ENCODE data around the gene DOK7. TPM values are rescaled to one million over a fixed set of nuclear protein-coding genes. Genes with fewer than 3 reads are reported as not detected.
"Not testable (repeated sequence)": the region's sequence is repeated elsewhere in the genome, so short reads cannot be mapped to it uniquely, and the experiment has no call there.

DOK7 gene
- total RNA-seq, 1 experiment from 2014 or later: 9.6 TPM

GRCh38 chr4:3444351-3445110, 18.6 kb upstream of the DOK7 start:
- peaks cover 15% of the 10 kb centered on the region for H3K4me1 ChIP-seq
- no peaks in the 10 kb centered on the region; the same call in 1 of the 2 replicates for H3K27me3 ChIP-seq
- DNase-seq: no peak
- H3K27ac ChIP-seq: no peak overlapping the region
- no peaks in the 10 kb centered on the region for H3K36me3 ChIP-seq
- H3K4me3 ChIP-seq: no peak overlapping the region
- no peaks in the 10 kb centered on the region for H3K9me3 ChIP-seq (replicated peaks)

- H3K36me3 ChIP-seq: no peaks in the 10 kb centered on the region
- H3K9me3 ChIP-seq (replicated peaks): no peaks in the 10 kb centered on the region
- H3K27me3 ChIP-seq: no peaks in the 10 kb centered on the region; the same call in 1 of the 2 replicates
- H3K4me1 ChIP-seq: peaks cover 15% of the 10 kb centered on the region
- H3K4me3 ChIP-seq: no peak overlapping the region
- no peak for DNase-seq
- no peak overlapping the region for H3K27ac ChIP-seq
These were observed 17.8 kb upstream of the DOK7 start for GRCh38 chr4:3445111-3445820.

- no peak for DNase-seq
- Histone ChIP-seq H3K36me3 (no peaks in the 10 kb centered on the region), H3K27ac (no peak overlapping the region), H3K9me3 (replicated peaks) (no peaks in the 10 kb centered on the region), H3K4me1 (peaks cover 14% of the 10 kb centered on the region; the same call in 1 of the 2 replicates), H3K27me3 (no peaks in the 10 kb centered on the region; the same call in 1 of the 2 replicates), H3K4me3 (no peak overlapping the region)
These were observed 17.1 kb upstream of the DOK7 start for GRCh38 chr4:3445829-3446545.

GRCh38 chr4:3446631-3447320, 16.3 kb upstream of the DOK7 start:
- Histone ChIP-seq H3K4me1 (peaks cover 20% of the 10 kb centered on the region), H3K27ac (no peak overlapping the region), H3K36me3 (no peaks in the 10 kb centered on the region), H3K9me3 (replicated peaks) (no peaks in the 10 kb centered on the region), H3K27me3 (no peaks in the 10 kb centered on the region; the same call in 1 of the 2 replicates), H3K4me3 (no peak overlapping the region)
- no peak for DNase-seq

GRCh38 chr4:3447431-3448395, 15.4 kb upstream of the DOK7 start:
- H3K27ac ChIP-seq: no peak overlapping the region
- no peaks in the 10 kb centered on the region for H3K9me3 ChIP-seq (replicated peaks)
- H3K4me1 ChIP-seq: peaks cover 26% of the 10 kb centered on the region
- no peaks in the 10 kb centered on the region for H3K36me3 ChIP-seq
- no peaks in the 10 kb centered on the region; the same call in 1 of the 2 replicates for H3K27me3 ChIP-seq
- no peak overlapping the region for H3K4me3 ChIP-seq
- no peak for DNase-seq

- peaks cover 26% of the 10 kb centered on the region for H3K4me1 ChIP-seq
- no peak for DNase-seq
- H3K27me3 ChIP-seq: no peaks in the 10 kb centered on the region; the same call in 1 of the 2 replicates
- no peaks in the 10 kb centered on the region for H3K36me3 ChIP-seq
- peak overlapping the region; percentile 13; the same call in 1 of the 2 replicates for H3K27ac ChIP-seq
- H3K9me3 ChIP-seq (replicated peaks): peaks cover 4% of the 10 kb centered on the region; the same call in 1 of the 2 replicates
- H3K4me3 ChIP-seq: no peak overlapping the region
These were observed 14.0 kb upstream of the DOK7 start for GRCh38 chr4:3449047-3449573.

- H3K36me3 ChIP-seq: no peaks in the 10 kb centered on the region
- H3K9me3 ChIP-seq (replicated peaks): peaks cover 8% of the 10 kb centered on the region
- peak; percentile 58 to 62 for DNase-seq
- H3K4me1 ChIP-seq: peaks cover 26% of the 10 kb centered on the region
- no peak overlapping the region for H3K4me3 ChIP-seq
- H3K27ac ChIP-seq: peak overlapping the region; percentile 13; the same call in 1 of the 2 replicates
- no peaks in the 10 kb centered on the region for H3K27me3 ChIP-seq
These were observed 13.3 kb upstream of the DOK7 start for GRCh38 chr4:3449574-3450534.

DNA sequence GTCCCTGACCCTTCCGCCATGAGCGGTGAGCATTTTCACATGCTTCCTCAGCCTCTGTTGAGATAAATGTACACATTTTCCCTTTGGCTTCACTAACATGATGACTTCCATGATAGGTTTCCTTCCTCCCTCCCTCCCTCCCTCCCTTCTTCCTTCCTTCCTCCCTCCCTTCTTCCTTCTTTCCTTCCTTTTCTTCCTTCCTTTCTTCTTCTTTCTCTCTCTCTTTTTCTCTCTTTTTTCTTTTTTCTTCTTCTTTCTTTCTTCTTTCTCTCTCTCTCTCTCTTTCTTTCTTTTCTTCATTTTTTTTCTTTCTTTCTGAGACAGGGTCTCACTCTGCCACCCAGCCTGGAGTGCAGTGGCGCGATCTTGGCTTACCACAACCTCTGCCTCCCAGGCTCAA, 12.5 kb upstream of the DOK7 start:
- Histone ChIP-seq H3K4me3 (no peak overlapping the region), H3K36me3 (no peaks in the 10 kb centered on the region), H3K27ac (no peak overlapping the region), H3K27me3 (no peaks in the 10 kb centered on the region), H3K4me1 (peaks cover 26% of the 10 kb centered on the region), H3K9me3 (replicated peaks) (peaks cover 8% of the 10 kb centered on the region)
- no peak for DNase-seq

- Histone ChIP-seq H3K4me1 (peaks cover 26% of the 10 kb centered on the region), H3K27ac (no peak overlapping the region), H3K36me3 (no peaks in the 10 kb centered on the region), H3K27me3 (no peaks in the 10 kb centered on the region), H3K4me3 (no peak overlapping the region), H3K9me3 (replicated peaks) (peaks cover 8% of the 10 kb centered on the region)
- no peak for DNase-seq
These were observed 11.2 kb upstream of the DOK7 start for GRCh38 chr4:3451956-3452355.

DNA sequence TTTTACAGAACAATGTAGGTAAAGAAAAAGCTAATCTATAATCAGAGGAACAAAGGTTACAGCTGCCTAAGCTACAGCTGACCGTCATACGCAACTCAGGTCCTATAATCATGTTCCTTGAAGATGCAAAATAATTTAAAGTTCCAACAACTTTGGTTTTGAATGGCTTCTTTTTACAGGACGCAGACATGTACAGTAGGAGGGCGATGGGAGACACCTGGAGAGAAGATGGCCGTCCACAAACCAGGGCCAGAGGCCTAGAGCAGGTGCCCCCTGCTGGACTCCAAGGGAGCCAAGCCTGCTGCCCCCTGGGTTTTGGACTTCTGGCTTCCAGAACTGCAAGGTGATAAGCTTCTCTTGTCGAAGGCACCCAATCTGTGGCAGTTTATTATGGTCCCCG, 10.7 kb upstream of the DOK7 start:
- peaks cover 26% of the 10 kb centered on the region for H3K4me1 ChIP-seq
- no peak overlapping the region for H3K4me3 ChIP-seq
- peaks cover 8% of the 10 kb centered on the region for H3K9me3 ChIP-seq (replicated peaks)
- no peak overlapping the region for H3K27ac ChIP-seq
- no peaks in the 10 kb centered on the region for H3K27me3 ChIP-seq
- no peaks in the 10 kb centered on the region for H3K36me3 ChIP-seq
- peak in 1 of 2 experiments; percentile 38 for DNase-seq

DNA sequence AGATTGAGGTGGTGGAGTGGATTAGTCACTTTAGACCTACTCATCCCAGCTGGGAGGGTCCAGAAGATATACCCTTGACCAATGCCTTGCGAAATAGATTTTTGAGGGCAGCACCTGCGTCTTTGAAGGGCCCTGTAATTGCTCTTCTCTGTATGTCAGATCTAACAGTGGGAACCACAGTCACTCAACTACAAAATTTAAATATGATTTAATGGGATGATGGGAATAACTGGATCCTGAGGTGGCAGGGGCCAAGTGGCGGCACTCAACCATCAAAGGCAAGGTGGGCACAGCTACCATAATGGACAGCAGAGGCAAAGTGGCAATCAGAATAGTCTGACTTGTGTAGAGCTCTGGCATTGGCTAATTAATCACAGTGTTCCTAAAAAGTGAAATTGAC, 7.5 kb upstream of the DOK7 start:
- H3K27ac ChIP-seq; H3K27me3 ChIP-seq; H3K9me3 ChIP-seq (replicated peaks); DNase-seq; H3K4me3 ChIP-seq; H3K36me3 ChIP-seq: not testable (repeated sequence)
- H3K4me1 ChIP-seq: peaks cover 14% of the 10 kb centered on the region

DNA sequence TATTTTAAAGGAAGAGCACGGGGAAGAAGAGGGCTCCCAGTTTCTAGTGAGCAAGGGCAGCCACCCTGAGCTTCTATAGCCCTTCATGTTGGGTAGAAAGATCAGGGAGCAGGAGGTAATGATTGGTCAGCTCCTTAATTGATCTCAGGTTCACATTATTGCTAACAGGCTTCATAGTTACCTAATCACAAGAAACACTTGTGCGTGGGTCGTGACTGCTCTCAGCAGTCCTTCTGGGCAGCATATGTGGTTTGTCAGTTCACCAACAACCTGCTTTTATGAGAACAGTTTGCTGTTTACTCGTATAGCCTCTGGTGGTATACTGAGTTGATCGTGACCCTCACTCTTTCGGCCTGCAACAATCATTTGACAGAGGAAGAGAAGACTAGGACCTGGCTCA, 4.7 kb upstream of the DOK7 start:
- peaks cover 8% of the 10 kb centered on the region for H3K9me3 ChIP-seq (replicated peaks)
- H3K27ac ChIP-seq: no peak overlapping the region
- no peaks in the 10 kb centered on the region for H3K36me3 ChIP-seq
- H3K27me3 ChIP-seq: no peaks in the 10 kb centered on the region
- H3K4me1 ChIP-seq: peaks cover 21% of the 10 kb centered on the region
- DNase-seq: no peak
- H3K4me3 ChIP-seq: no peak overlapping the region

Data from SJCRH30 (cell line).